Right kidney (tissue), 9 donors: ENCODE data around the gene CFAP20DC.
"Not testable (repeated sequence)": the region's sequence is repeated elsewhere in the genome, so short reads cannot be mapped to it uniquely, and the experiment has no call there.

Experiments used
- DNase-seq: peaks from one replicate; pipeline ENCODE4 v3.0.0-alpha.2; 2016
- long read RNA-seq, 8 donors: transcript quantifications; one replicate each; lab custom pipeline, GENCODE V29; 2026

Gene CFAP20DC
- long read RNA-seq, donor 1: 0 reads
- long read RNA-seq, donor 2: 0 reads
- long read RNA-seq, donor 3: 0 reads
- long read RNA-seq, donor 4: 0 reads
- long read RNA-seq, donor 5, partial matches to known transcripts: 0 of 1 reads
- long read RNA-seq, donor 5, other reads (novel, unspliced or antisense): 0 of 1 reads
- long read RNA-seq, donor 6: 0 reads
- long read RNA-seq, donor 7: 0 reads
- long read RNA-seq, donor 8: 0 reads

GRCh38 chr3:59049671-59050331 lies at the start of gene CFAP20DC:
Gene CFAP20DC (minus strand): TSS chr3:59050025. CDS start chr3:59049631, 394 bp downstream.
- peak; percentile 93 for DNase-seq

GRCh38 chr3:59098516-59098915 lies 48.7 kb upstream of the CFAP20DC start:
- DNase-seq: not testable (repeated sequence)

- no peak for DNase-seq
Measured at GRCh38 chr3:59094446-59094845, 44.6 kb upstream of the CFAP20DC start.

- no peak for DNase-seq
Measured at GRCh38 chr3:59093521-59093920, 43.7 kb upstream of the CFAP20DC start.

GRCh38 chr3:59088761-59089160 lies 38.9 kb upstream of the CFAP20DC start:
- no peak for DNase-seq

- no peak for DNase-seq
Measured at GRCh38 chr3:59085976-59086375, 36.2 kb upstream of the CFAP20DC start.

- DNase-seq: no peak
Measured at GRCh38 chr3:59084583-59084982, 34.8 kb upstream of the CFAP20DC start.

GRCh38 chr3:59082106-59082505 lies 32.3 kb upstream of the CFAP20DC start:
- DNase-seq: no peak

- DNase-seq: no peak
Measured at GRCh38 chr3:59081071-59081470, 31.2 kb upstream of the CFAP20DC start.

- no peak for DNase-seq
Measured at GRCh38 chr3:59079962-59080361, 30.1 kb upstream of the CFAP20DC start.

GRCh38 chr3:59074764-59075163 lies 24.9 kb upstream of the CFAP20DC start:
- DNase-seq: no peak

GRCh38 chr3:59072681-59073080 lies 22.9 kb upstream of the CFAP20DC start:
- no peak for DNase-seq

GRCh38 chr3:59069838-59070237 lies 20.0 kb upstream of the CFAP20DC start:
- no peak for DNase-seq

- no peak for DNase-seq
Measured at GRCh38 chr3:59065240-59065639, 15.4 kb upstream of the CFAP20DC start.

GRCh38 chr3:59064728-59065127 lies 14.9 kb upstream of the CFAP20DC start:
- no peak for DNase-seq

- DNase-seq: no peak
Measured at GRCh38 chr3:59064276-59064675, 14.5 kb upstream of the CFAP20DC start.

- DNase-seq: no peak
Measured at GRCh38 chr3:59056706-59057105, 6.9 kb upstream of the CFAP20DC start.

GRCh38 chr3:59052803-59053411 lies 3.1 kb upstream of the CFAP20DC start:
- DNase-seq: no peak

GRCh38 chr3:59050811-59051414 lies 1.1 kb upstream of the CFAP20DC start:
- DNase-seq: not testable (repeated sequence)

- no peak for DNase-seq
Measured at GRCh38 chr3:59046839-59047238, 3.0 kb downstream of the CFAP20DC start.

- no peak for DNase-seq
Measured at GRCh38 chr3:59043391-59043790, 6.4 kb downstream of the CFAP20DC start.

GRCh38 chr3:59040902-59041301 lies 8.9 kb downstream of the CFAP20DC start:
- no peak for DNase-seq

GRCh38 chr3:59027607-59028006 lies 22.2 kb downstream of the CFAP20DC start:
- DNase-seq: no peak
